ENCODE measurements around the gene CAPN11. TPM values are rescaled to one million over a fixed set of nuclear protein-coding genes. Genes with fewer than 3 reads are reported as not detected.

The CAPN11 gene
- total RNA-seq, 1 experiment from 2014 or later, result 0.28 TPM

- H3K27me3 Mint-ChIP-seq (ENCODE audit: low read depth), result peaks cover 10% of the 10 kb centered on the region
- H3K27ac Mint-ChIP-seq, result no peak overlapping the region; a peak in 1 of 7 replicates
- no peak overlapping the region for H2BK12ac ChIP-seq (ENCODE audit: insufficient read length, low read depth, low read length)
Measured at GRCh38 chr6:44161997-44162338, 3.3 kb downstream of the CAPN11 start.

More at GRCh38 chr6:44161997-44162338, 3.3 kb downstream of the CAPN11 start:
- H2BK120ac ChIP-seq (ENCODE audit: low read depth, low read length, poor library complexity, severe bottlenecking), result no peak overlapping the region
- no peak for DNase-seq
- H4K91ac ChIP-seq (ENCODE audit: insufficient read length, low read depth, low read length), result no peak overlapping the region
- no peak overlapping the region for H2AK5ac ChIP-seq (ENCODE audit: insufficient read length, low read length)
- no peak overlapping the region for H4K8ac ChIP-seq (replicated peaks; ENCODE audit: insufficient read length, low read depth, low read length)
- H3K56ac ChIP-seq (ENCODE audit: insufficient read length, low read depth, low read length), result no peak overlapping the region
- H3K27me3 ChIP-seq (ENCODE audit: insufficient read depth, low read length), result no peaks in the 10 kb centered on the region
- no peak overlapping the region for H3T11ph ChIP-seq (ENCODE audit: low read length)
- no peak overlapping the region for H3K23ac ChIP-seq (ENCODE audit: insufficient read length, low read depth, low read length)
- Mint-ChIP-seq H3K9me3 (no peaks in the 10 kb centered on the region; a peak in 1 of 5 replicates), H3K4me1 (peaks cover 41 to 46% of the 10 kb centered on the region in 2 experiments), H3K4me3 (no peak overlapping the region), H3K36me3 (ENCODE audit: insufficient read depth in 1 of 3, low read depth in 3 of 3) (0 out of 7 replicates have a peak, but pooled peaks cover 0 to 2% (median 0%) of the 10 kb centered on the region in 3 experiments)
- H3K4me1 ChIP-seq (ENCODE audit: insufficient read depth, low read length), result peaks cover 8% of the 10 kb centered on the region; the same call in 1 of the 2 replicates
- no peak overlapping the region for H2AFZ ChIP-seq (ENCODE audit: low read length)
- H3K27ac ChIP-seq (ENCODE audit: insufficient read length, low read depth, low read length), result no peak overlapping the region
- H3K14ac ChIP-seq (ENCODE audit: insufficient read depth, low read length), result no peak overlapping the region
- H3K9ac ChIP-seq (ENCODE audit: extremely low read depth, insufficient read length, low read length), result no peak overlapping the region
- no peak overlapping the region for H4K5ac ChIP-seq (ENCODE audit: insufficient read length, low read depth, low read length)
- H3K79me2 ChIP-seq (ENCODE audit: insufficient read depth, low read length), result no peaks in the 10 kb centered on the region
- WGBS (ENCODE audit: extremely low coverage, insufficient read length, low lambda C conversion rate), result no CpG with 5 or more reads among the region's 8 CpGs
- H3K18ac ChIP-seq (ENCODE audit: insufficient read length, low read depth, low read length), result no peak overlapping the region
- no peak overlapping the region for H3K4me2 ChIP-seq (ENCODE audit: insufficient read depth, insufficient read length, low read length)
- no peak for TF ChIP-seq CTCF (conservative IDR thresholded peaks at IDR 0.05)
- no peaks in the 10 kb centered on the region for H4K20me1 ChIP-seq (ENCODE audit: control insufficient read depth, insufficient read depth, insufficient read length)
- H3K23me2 ChIP-seq (ENCODE audit: insufficient read length, low read depth, low read length, poor library complexity, severe bottlenecking), result no peaks in the 10 kb centered on the region
- no peak overlapping the region for H2BK15ac ChIP-seq (ENCODE audit: low read depth, low read length)
- no peak overlapping the region for H3K4ac ChIP-seq (ENCODE audit: low read depth, low read length)
- H3K9me3 ChIP-seq (ENCODE audit: control insufficient read depth, low read depth, low read length), result no peaks in the 10 kb centered on the region
- no peak overlapping the region for H2BK5ac ChIP-seq (ENCODE audit: insufficient read length, low read length)
- no peak overlapping the region for H2BK20ac ChIP-seq (ENCODE audit: low read depth, low read length, poor library complexity, severe bottlenecking)
- no peaks in the 10 kb centered on the region for H3K79me1 ChIP-seq (ENCODE audit: insufficient read depth, low read depth, low read length, poor library complexity, severe bottlenecking)

All from H9 (cell line).